GM08714 (cell line): ENCODE measurements around the gene METRNL.
A peak's percentile ranks its signal among the peaks of the same experiment; 100 is the strongest.

Experiments used
- H3K4me3 ChIP-seq: fragments of 200-500 bp; sonication (Bioruptor generic); 2 replicates; pipeline ENCODE4 v1.5.1; 2014; ENCODE audit warnings: mild to moderate bottlenecking, low read length, inconsistent platforms
- ZNF274 ChIP-seq: IDR thresholded peaks from 2 replicates; pipeline ENCODE4 v1.6.1; 2012; ENCODE audit warnings: mild to moderate bottlenecking, low read depth, low read length

METRNL gene

DNA sequence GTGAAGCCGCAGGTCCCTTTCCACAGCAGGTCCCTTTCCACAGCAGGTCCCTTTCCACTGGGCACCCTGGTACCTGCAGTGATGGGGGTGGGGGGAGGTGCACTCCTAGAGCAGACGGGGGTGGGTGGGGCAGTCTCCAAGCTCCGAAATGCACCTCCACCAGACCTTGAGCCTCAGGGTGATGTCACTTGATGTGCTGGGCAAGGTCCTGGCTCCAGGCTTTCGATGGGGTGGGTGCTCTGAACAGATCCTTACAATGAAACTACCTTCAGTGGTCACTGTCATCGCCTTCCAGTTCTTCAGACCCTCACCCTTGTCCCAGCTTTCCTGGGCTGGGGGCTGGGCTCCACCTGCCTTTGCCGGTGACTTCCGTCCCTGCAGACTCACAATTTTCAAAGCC lies 1.5 kb upstream of the METRNL start:
- no peak for TF ChIP-seq ZNF274

DNA sequence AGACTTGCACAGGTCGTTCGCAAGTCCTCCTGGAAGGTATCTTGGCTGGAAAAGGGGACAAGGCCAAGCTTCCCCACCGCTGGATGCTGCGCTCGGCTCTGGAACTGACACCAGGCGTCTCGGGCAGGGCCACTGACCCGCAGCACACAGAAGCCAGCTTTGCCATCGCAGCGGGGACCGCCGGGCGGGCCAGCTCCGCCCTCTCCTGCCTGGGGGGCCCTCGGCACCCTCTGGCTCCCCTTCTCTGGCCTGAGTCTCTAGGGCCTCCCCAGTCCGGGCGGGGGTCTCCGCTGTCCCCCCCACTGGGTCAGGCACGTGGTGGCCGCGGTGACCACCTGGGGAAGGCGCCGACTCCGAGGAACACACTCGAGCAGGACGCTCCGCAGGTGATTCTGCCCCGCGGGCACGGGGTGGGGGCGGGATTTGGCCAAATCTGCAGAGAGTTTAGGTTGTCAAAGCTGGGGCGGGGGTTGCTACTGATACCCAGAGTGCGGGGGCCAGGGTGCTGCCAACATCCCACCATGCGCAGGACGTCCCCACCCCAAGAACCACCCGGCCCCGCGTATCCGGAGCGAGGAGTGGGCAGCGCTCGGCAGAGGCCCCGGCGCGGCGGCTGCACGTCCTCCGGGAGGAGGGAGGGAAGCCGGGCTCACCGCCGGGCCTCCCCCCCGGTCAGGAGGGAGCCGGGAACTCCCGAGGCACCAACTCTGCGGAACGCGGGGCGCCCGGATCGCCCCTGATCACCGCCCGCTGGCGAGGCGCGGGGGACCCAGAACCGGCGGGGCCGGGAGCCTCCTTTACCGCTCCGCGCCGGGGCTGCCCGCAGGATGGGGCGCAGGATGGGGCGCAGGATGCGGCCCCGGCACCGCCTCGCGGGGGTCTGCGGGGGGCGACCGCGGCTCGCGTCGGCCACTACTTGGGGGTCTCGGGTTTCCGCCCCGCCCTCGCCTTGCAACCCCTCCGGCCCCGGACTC lies 744 bp upstream of the METRNL start:
- H3K4me3 ChIP-seq: peak overlapping the region; percentile 57
- TF ChIP-seq ZNF274: no peak

More for the DNA sequence above, 1.5 kb upstream of the METRNL start:
- no peak overlapping the region for H3K4me3 ChIP-seq

DNA sequence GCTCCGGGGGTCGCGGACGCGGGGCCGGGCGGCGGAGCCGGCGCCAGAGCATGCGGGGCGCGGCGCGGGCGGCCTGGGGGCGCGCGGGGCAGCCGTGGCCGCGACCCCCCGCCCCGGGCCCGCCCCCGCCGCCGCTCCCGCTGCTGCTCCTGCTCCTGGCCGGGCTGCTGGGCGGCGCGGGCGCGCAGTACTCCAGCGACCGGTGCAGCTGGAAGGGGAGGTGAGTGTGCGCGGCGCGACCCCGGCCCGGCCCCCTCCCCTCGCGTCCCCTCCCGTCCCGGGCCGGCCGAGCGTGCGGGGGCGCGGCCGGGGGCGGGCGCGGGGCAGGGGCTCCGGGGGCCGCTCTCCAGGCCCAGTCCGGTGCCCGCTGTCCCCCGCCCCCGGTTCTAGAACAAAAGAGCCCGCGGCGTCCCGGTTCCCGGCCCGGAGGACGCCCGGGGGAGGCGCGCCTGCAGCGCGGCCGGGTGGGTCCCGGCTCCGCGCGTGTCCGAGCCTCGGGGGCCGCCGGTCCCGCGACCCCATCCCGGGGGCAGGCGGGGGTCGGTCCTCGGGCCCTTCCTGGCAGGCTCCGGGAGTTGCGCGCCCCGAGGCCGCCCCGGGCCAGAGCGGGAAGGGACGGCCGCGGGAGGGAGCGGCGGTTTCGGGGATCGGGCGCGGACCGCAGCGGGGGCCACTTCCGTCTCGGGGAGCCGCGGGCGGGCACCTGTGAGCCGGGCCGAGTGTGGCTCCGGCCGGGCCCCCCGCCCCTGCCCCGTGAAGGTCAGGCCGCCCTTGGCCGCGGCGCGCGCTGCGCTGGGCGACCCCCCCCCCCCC lies 563 bp downstream of the METRNL start:
- TF ChIP-seq ZNF274: no peak
- peak overlapping the region; percentile 48; the same call in 1 of the 2 replicates for H3K4me3 ChIP-seq

DNA sequence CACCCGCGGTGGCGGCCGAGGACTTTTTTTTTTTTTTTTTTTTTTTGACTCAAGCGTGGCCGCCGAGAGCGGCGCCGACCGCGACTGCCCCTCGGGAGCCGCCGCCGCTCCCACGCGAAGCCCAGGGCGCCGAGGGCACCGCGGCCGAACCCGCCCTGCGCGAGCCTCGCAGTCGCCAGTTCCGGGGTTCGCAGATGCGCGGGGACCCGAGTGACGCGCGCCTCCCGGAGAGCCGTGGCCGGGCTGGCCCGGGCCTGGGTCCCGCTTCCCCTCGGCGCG lies 1.1 kb downstream of the METRNL start:
- no peak for TF ChIP-seq ZNF274
- peak overlapping the region; percentile 25; the same call in 1 of the 2 replicates for H3K4me3 ChIP-seq

DNA sequence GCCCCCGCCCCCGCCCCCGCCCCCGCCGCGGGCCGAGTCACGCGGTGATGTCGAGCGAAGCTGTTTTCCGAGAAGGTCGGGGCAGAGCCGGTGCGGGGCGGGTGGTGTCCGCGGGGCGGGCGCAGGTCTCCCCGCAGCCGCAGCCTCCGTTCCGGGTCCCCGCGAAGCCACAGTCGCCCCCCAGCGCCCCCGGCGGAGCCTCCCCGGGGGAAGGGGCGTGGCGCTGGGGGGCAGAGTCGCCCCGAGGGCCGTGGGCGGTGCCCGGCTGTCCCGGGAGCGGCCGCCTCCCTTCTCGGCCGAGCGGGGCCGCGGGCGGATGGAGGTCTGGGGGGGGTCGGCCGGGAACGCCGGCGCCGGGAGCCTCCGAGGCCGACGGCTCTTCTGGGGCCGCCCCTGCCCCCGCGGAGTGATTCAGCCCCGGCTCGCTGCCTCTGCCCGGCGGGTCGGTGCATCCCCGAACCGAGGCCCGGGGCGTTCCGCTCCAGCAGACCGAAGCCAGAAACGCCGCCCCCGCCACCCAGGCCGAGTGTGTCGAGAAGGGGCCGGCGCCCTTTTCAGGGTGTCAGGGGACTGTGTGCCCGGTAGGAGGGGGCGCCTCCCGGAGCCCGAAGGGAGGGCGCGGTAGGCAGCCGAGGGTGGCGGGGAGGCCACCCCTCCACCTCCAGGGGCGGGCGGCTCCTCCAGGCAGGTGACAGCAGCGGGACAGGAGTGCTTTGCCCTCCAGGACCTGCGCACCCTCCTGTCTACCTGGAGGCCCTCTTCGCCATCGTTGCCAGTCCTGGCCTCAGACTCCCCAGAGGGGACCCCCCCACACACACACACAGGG lies 1.7 kb downstream of the METRNL start:
- no peak for TF ChIP-seq ZNF274
- H3K4me3 ChIP-seq: peak overlapping the region; percentile 38; the same call in 1 of the 2 replicates

- no peak overlapping the region; the same call in 1 of the 2 replicates for H3K4me3 ChIP-seq
- TF ChIP-seq ZNF274: no peak
Observed at GRCh38 chr17:83081684-83082201, 2.3 kb downstream of the METRNL start.

- TF ChIP-seq ZNF274: no peak
- H3K4me3 ChIP-seq: no peak overlapping the region
Observed at GRCh38 chr17:83082424-83082823, 3.0 kb downstream of the METRNL start.

DNA sequence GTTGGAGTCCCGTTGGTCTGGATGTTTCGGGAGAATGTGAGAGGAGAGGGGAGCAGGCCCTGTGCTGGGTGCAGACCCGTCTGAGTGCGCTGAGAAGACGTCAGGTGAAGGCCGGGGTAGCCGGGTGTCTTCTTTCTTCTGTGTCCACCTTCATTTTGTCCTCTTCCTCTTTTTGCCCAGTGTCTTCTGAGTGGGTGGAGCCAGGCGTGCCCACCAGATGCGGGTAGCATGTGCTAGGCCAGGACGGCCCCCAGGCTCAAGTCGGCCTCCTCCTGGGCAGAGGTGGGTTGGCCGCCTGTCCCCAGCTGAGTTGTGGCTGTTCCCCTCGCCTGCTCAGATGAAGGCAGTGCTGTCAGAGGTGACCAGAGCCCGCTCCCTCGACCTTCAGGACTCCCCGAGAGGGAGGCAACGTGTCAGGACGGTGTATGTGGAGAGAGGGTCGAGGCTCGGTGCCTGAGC lies 3.5 kb downstream of the METRNL start:
- TF ChIP-seq ZNF274: no peak
- no peak overlapping the region for H3K4me3 ChIP-seq

DNA sequence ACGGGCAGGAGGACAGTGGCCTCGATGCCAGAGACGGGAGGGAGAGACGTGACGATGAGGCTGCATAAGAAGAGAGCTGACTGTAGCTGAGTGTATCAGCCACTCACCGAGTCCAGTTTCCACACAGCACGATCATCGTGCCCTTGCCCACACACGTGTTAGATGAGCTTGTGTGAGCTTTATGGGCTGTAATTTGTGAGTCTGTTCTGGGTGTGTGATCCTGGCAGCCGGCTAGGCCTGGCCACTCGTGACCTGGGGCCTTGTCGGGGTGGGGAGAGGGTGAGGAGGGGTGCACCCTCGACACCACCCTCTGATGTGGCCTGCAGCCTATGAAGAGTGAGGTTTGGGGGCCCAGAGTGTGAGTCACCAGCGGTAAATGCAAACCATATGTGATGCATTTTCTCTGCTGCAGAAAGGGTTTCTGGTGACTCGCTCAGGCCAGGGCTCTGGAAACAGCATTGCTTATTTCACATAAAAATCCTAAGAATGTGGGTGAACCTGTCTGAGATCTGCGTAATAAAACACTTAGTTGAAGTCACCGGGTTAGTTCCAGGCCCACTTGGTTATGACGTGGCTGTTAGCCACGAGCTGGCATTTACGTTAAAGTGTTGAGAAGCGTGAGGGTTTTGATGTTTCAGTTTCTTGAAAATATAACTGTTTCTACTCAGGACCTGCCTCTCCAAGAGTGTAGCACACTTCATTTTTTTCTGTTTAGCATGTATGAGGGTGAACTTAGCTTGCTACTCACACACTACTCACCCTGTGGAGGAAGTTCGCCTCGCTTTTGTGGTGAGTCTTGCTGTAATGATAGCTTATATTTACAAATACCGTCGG lies 4.2 kb downstream of the METRNL start:
- no peak overlapping the region for H3K4me3 ChIP-seq
- no peak for TF ChIP-seq ZNF274

DNA sequence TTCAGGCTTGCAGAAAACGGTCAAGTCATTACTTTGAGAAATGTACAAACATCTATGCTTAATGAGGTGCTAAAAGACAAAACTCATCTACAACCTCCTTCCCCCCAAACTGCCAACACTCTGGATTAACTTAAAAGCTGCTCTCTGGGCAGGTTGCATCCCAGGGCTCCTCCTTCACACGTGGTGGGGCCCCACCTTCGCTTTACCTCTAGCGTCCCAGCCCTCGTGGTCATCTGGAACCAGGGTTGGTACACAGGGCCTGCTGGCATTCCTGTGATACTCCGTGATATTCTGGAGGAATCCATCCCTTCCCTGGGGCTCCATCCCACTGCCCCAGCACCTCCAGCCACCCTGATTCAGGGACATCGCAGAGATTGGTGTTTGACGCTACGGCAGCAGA lies 4.8 kb downstream of the METRNL start:
- no peak for TF ChIP-seq ZNF274
- H3K4me3 ChIP-seq: no peak overlapping the region

- H3K4me3 ChIP-seq: no peak overlapping the region
- TF ChIP-seq ZNF274: no peak
Observed at GRCh38 chr17:83084621-83085056, 5.2 kb downstream of the METRNL start.

DNA sequence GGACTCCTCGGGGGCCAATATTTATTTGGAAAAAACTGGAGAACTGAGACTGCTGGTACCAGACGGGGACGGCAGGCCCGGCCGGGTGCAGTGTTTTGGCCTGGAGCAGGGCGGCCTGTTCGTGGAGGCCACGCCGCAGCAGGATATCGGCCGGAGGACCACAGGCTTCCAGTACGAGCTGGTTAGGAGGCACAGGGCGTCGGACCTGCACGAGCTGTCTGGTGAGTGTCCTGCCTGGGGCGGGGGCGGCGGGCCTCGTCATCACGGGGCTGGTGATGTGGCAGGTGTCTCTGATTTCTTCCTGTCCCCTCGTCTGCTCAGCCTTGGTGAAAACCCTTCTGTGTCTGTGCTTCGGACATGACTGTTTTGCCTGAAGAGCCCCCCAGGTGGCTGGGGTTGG lies 5.7 kb downstream of the METRNL start:
- H3K4me3 ChIP-seq: no peak overlapping the region
- TF ChIP-seq ZNF274: no peak
